Urothelium cell line (cell line): Measurements from ENCODE around the gene SMARCC2.

Experiments used
- DNase-seq: peaks from one replicate; pipeline ENCODE4 v3.0.0; 2011; ENCODE audit warnings: low spot score, mixed read lengths
- FAIRE-seq: peaks from 2 replicates; lab custom pipeline; 2011; peaks lifted over from hg19 to GRCh38; lab: Jason Lieb, UNC

SMARCC2 gene

GRCh38 chr12:56189099-56189917 is at the start of gene SMARCC2:
TSS of gene SMARCC2 (minus strand) at chr12:56189483. CDS start at chr12:56189461, 22 bp downstream.
- FAIRE-seq (no peak), DNase-seq (peak; percentile 95)

- FAIRE-seq (no peak), DNase-seq (no peak)
Measured at GRCh38 chr12:56237552-56237951, 48.3 kb upstream of the SMARCC2 start.

GRCh38 chr12:56236985-56237384 is 47.7 kb upstream of the SMARCC2 start:
- FAIRE-seq (no peak), DNase-seq (no peak)

- DNase-seq (no peak), FAIRE-seq (no peak)
Measured at GRCh38 chr12:56236091-56236490, 46.8 kb upstream of the SMARCC2 start.

GRCh38 chr12:56234746-56235436 is 45.6 kb upstream of the SMARCC2 start:
- FAIRE-seq (no peak), DNase-seq (no peak)

GRCh38 chr12:56231184-56231582 is 41.9 kb upstream of the SMARCC2 start:
- no peak for FAIRE-seq
- no peak for DNase-seq

GRCh38 chr12:56230432-56231183 is 41.3 kb upstream of the SMARCC2 start:
- no peak for DNase-seq
- no peak for FAIRE-seq

- no peak for FAIRE-seq
- no peak for DNase-seq
Measured at GRCh38 chr12:56229916-56230431, 40.7 kb upstream of the SMARCC2 start, which contains the start of gene SLC39A5. TSS of gene SLC39A5 (plus strand) at chr12:56230051. CDS start at chr12:56231275, 1,224 bp downstream.

GRCh38 chr12:56229082-56229481 is 39.8 kb upstream of the SMARCC2 start:
- no peak for FAIRE-seq
- no peak for DNase-seq

- DNase-seq (no peak), FAIRE-seq (no peak)
Measured at GRCh38 chr12:56224954-56225353, 35.7 kb upstream of the SMARCC2 start.

GRCh38 chr12:56224102-56224701 is 34.9 kb upstream of the SMARCC2 start, which contains the start of gene NABP2:
TSS of gene NABP2 (plus strand) at chr12:56224342. CDS start at chr12:56224857, 515 bp downstream.
- DNase-seq, result peak; percentile 99
- peak; percentile 95 for FAIRE-seq

GRCh38 chr12:56223571-56224101 is 34.4 kb upstream of the SMARCC2 start:
- no peak for DNase-seq
- no peak for FAIRE-seq

GRCh38 chr12:56222531-56222895 is 33.2 kb upstream of the SMARCC2 start:
- no peak for FAIRE-seq
- DNase-seq, result no peak

- peak; percentile 78 for FAIRE-seq
- peak; percentile 98 for DNase-seq
Measured at GRCh38 chr12:56221757-56222530, 32.7 kb upstream of the SMARCC2 start, which contains the start of gene RNF41. TSS of gene RNF41 (minus strand) at chr12:56221922. CDS start at chr12:56214047, 7,875 bp downstream.

GRCh38 chr12:56221232-56221756 is 32.0 kb upstream of the SMARCC2 start:
- FAIRE-seq (no peak), DNase-seq (peak; percentile 62)

GRCh38 chr12:56220611-56221231 is 31.4 kb upstream of the SMARCC2 start:
- no peak for FAIRE-seq

GRCh38 chr12:56219840-56220239 is 30.6 kb upstream of the SMARCC2 start:
- no peak for DNase-seq
- FAIRE-seq, result no peak

More at GRCh38 chr12:56220611-56221231, 31.4 kb upstream of the SMARCC2 start:
- DNase-seq, result no peak

GRCh38 chr12:56216461-56216860 is 27.2 kb upstream of the SMARCC2 start:
- no peak for DNase-seq
- FAIRE-seq, result no peak

- DNase-seq (no peak), FAIRE-seq (no peak)
Measured at GRCh38 chr12:56213878-56214277, 24.6 kb upstream of the SMARCC2 start.
